ENCODE measurements around the gene HLA-DOB. TPM values are rescaled to one million over a fixed set of nuclear protein-coding genes. Genes with fewer than 3 reads are reported as not detected.

Gene HLA-DOB
- total RNA-seq, 2 experiments from 2014 or later: 48.1 to 57.1 TPM

GRCh38 chr6:32775071-32775470 lies 41.7 kb downstream of the HLA-DOB start:
- intact Hi-C loops (cut with micrococcal nuclease; ENCODE audit: unreplicated experiment): no loop called here
- Histone ChIP-seq H3K36me3 (ENCODE audit: insufficient read depth, low read length) (no peaks in the 10 kb centered on the region), H4K20me1 (ENCODE audit: insufficient read depth, low read length) (no peaks in the 10 kb centered on the region), H3K4me2 (ENCODE audit: low read length) (no peak overlapping the region), H3K4me1 (ENCODE audit: insufficient read depth, low read length, poor library complexity, severe bottlenecking) (no peaks in the 10 kb centered on the region), H3K79me2 (ENCODE audit: insufficient read depth, low read depth, low read length) (no peaks in the 10 kb centered on the region), H3K9me3 (ENCODE audit: low read length) (no peaks in the 10 kb centered on the region), H3K9me2 (ENCODE audit: insufficient read depth, low read length) (no peaks in the 10 kb centered on the region), H3K27ac (ENCODE audit: low read depth, low read length, poor library complexity, severe bottlenecking) (no peak overlapping the region), H3K4me3 (ENCODE audit: low read depth, low read length, poor library complexity, severe bottlenecking) (no peak overlapping the region), H2AFZ (ENCODE audit: low read length) (no peak overlapping the region)
- no TSS peak for BruUV-seq (replicated peaks)
- no peak for DNase-seq (ENCODE audit: low spot score)
- TF ChIP-seq EZH2phosphoT487 (IDR thresholded peaks at IDR 0.05; ENCODE audit: borderline replicate concordance, low read depth, low read length) (no peak), CTCF (conservative IDR thresholded peaks at IDR 0.05; ENCODE audit: low read length) (no peak)
- ChIA-PET CTCF (ENCODE audit: unreplicated experiment) (no interaction called here), POLR2A (interaction anchor here (1.0 kb wide), 1 partner anchor 55 kb away, joined by 3 read pairs; no protein-coding TSS in a partner anchor)

- Histone ChIP-seq H2AFZ (ENCODE audit: low read length) (no peak overlapping the region), H3K9me2 (ENCODE audit: insufficient read depth, low read length) (no peaks in the 10 kb centered on the region), H3K79me2 (ENCODE audit: insufficient read depth, low read depth, low read length) (no peaks in the 10 kb centered on the region), H3K27ac (ENCODE audit: low read depth, low read length, poor library complexity, severe bottlenecking) (no peak overlapping the region), H3K4me1 (ENCODE audit: insufficient read depth, low read length, poor library complexity, severe bottlenecking) (no peaks in the 10 kb centered on the region), H3K36me3 (ENCODE audit: insufficient read depth, low read length) (no peaks in the 10 kb centered on the region), H3K4me3 (ENCODE audit: low read depth, low read length, poor library complexity, severe bottlenecking) (no peak overlapping the region), H3K4me2 (ENCODE audit: low read length) (no peak overlapping the region), H3K9me3 (ENCODE audit: low read length) (no peaks in the 10 kb centered on the region), H4K20me1 (ENCODE audit: insufficient read depth, low read length) (no peaks in the 10 kb centered on the region)
- no peak for TF ChIP-seq CTCF (conservative IDR thresholded peaks at IDR 0.05; ENCODE audit: low read length)
- no peak for TF ChIP-seq EZH2phosphoT487 (IDR thresholded peaks at IDR 0.05; ENCODE audit: borderline replicate concordance, low read depth, low read length)
- CTCF ChIA-PET (ENCODE audit: unreplicated experiment): no interaction called here
- POLR2A ChIA-PET: interaction anchor here (1.0 kb wide), 1 partner anchor 54 kb away, joined by 3 read pairs; no protein-coding TSS in a partner anchor
- intact Hi-C loops (cut with micrococcal nuclease; ENCODE audit: unreplicated experiment): no loop called here
- no TSS peak for BruUV-seq (replicated peaks)
- DNase-seq (ENCODE audit: low spot score): no peak
These were observed 42.4 kb downstream of the HLA-DOB start for GRCh38 chr6:32774426-32774825.

- Histone ChIP-seq H3K9me3 (ENCODE audit: low read length) (no peaks in the 10 kb centered on the region), H2AFZ (ENCODE audit: low read length) (no peak overlapping the region), H3K4me1 (ENCODE audit: insufficient read depth, low read length, poor library complexity, severe bottlenecking) (no peaks in the 10 kb centered on the region), H3K9me2 (ENCODE audit: insufficient read depth, low read length) (no peaks in the 10 kb centered on the region), H3K4me2 (ENCODE audit: low read length) (no peak overlapping the region), H3K4me3 (ENCODE audit: low read depth, low read length, poor library complexity, severe bottlenecking) (no peak overlapping the region), H3K27ac (ENCODE audit: low read depth, low read length, poor library complexity, severe bottlenecking) (no peak overlapping the region), H3K79me2 (ENCODE audit: insufficient read depth, low read depth, low read length) (no peaks in the 10 kb centered on the region), H4K20me1 (ENCODE audit: insufficient read depth, low read length) (no peaks in the 10 kb centered on the region), H3K36me3 (ENCODE audit: insufficient read depth, low read length) (no peaks in the 10 kb centered on the region)
- intact Hi-C loops (cut with micrococcal nuclease; ENCODE audit: unreplicated experiment): no loop called here
- no TSS peak for BruUV-seq (replicated peaks)
- ChIA-PET POLR2A (no interaction called here), CTCF (ENCODE audit: unreplicated experiment) (no interaction called here)
- no peak for DNase-seq (ENCODE audit: low spot score)
- TF ChIP-seq CTCF (conservative IDR thresholded peaks at IDR 0.05; ENCODE audit: low read length): no peak
- no peak for TF ChIP-seq EZH2phosphoT487 (IDR thresholded peaks at IDR 0.05; ENCODE audit: borderline replicate concordance, low read depth, low read length)
These were observed 44.1 kb downstream of the HLA-DOB start for GRCh38 chr6:32772656-32773055.
